H1 (cell line): Measurements from ENCODE around the gene JMJD7. TPM values are rescaled to one million over a fixed set of nuclear protein-coding genes. Genes with fewer than 3 reads are reported as not detected.

Experiments
- CTCF ChIA-PET: fragments of 300-600 bp; sonication (Branson Sonifier 250); formaldehyde crosslinking; loops from one replicate; lab custom pipeline; 2021; ENCODE audit not compliant: partially characterized antibody; lab: Charles Lee
- POLR2A ChIA-PET: fragments of 300-600 bp; sonication (Branson Sonifier 250); formaldehyde crosslinking; loops from one replicate; lab custom pipeline; 2021; ENCODE audit warnings: inconsistent platforms; ENCODE audit not compliant: partially characterized antibody; lab: Charles Lee
- DNase-seq, 2 experiments: peaks; one replicate each; pipeline versions ENCODE4 v3.0.0 to v3.0.0-alpha.2; 2010 to 2022; ENCODE audit warnings: low spot score in 2 of 2, low read depth in 1 of 2, mixed read lengths in 1 of 2
- FAIRE-seq: peaks from 2 replicates; lab custom pipeline; 2011; peaks lifted over from hg19 to GRCh38; lab: Jason Lieb, UNC
- H2AFZ ChIP-seq: 2 replicates; pipeline ENCODE4 v1.8.1; 2012; ENCODE audit warnings: low read length, inconsistent platforms
- H2AK5ac ChIP-seq: 2 replicates; pipeline ENCODE4 v1.6.1; 2013; ENCODE audit warnings: low read depth, low read length
- H2BK120ac ChIP-seq: replicated peaks from 2 replicates; pipeline ENCODE3; 2013; ENCODE audit warnings: low read depth, low read length, inconsistent platforms
- H2BK12ac ChIP-seq: 2 replicates; pipeline ENCODE4 v1.6.1; 2013; ENCODE audit warnings: low read depth, low read length
- H2BK15ac ChIP-seq: 2 replicates; pipeline ENCODE4 v1.6.1; 2013; ENCODE audit warnings: low read length
- H2BK20ac ChIP-seq: 2 replicates; pipeline ENCODE4 v1.6.1; 2013; ENCODE audit warnings: low read length
- H2BK5ac ChIP-seq: 2 replicates; pipeline ENCODE4 v1.6.1; 2013; ENCODE audit warnings: low read depth, low read length
- H3K14ac ChIP-seq: 2 replicates; pipeline ENCODE4 v1.6.1; 2013; ENCODE audit warnings: inconsistent platforms; ENCODE audit not compliant: insufficient read length
- H3K18ac ChIP-seq: 2 replicates; pipeline ENCODE4 v1.6.1; 2013; ENCODE audit warnings: low read length; ENCODE audit errors: extremely low read depth
- H3K23ac ChIP-seq: 2 replicates; pipeline ENCODE4 v1.6.1; 2013; ENCODE audit warnings: inconsistent platforms; ENCODE audit not compliant: insufficient read length
- H3K23me2 ChIP-seq: 2 replicates; pipeline ENCODE4 v1.6.1; 2013; ENCODE audit warnings: low read depth, low read length
- H3K27ac ChIP-seq: 2 replicates; pipeline ENCODE4 v1.6.1; 2011; ENCODE audit warnings: low read depth, low read length, inconsistent platforms
- H3K27me3 ChIP-seq, 4 experiments: replicated peaks in 1 of 4; 1 replicate in 1 of 4; 2 replicates in 3 of 4; pipeline versions ENCODE4 v1.6.1 to v1.8.1; 2011 to 2013; ENCODE audit warnings: low read length in 3 of 4, mild to moderate bottlenecking in 3 of 4, inconsistent platforms in 2 of 4, mixed read lengths in 2 of 4, moderate library complexity in 1 of 4; ENCODE audit not compliant: control insufficient read depth in 3 of 4, insufficient read depth in 3 of 4; ENCODE audit errors: extremely low read depth in 1 of 4
- H3K36me3 ChIP-seq, 4 experiments: 2 replicates each; pipeline versions ENCODE4 v1.6.1 to v1.8.1; 2011 to 2013; ENCODE audit warnings: mild to moderate bottlenecking in 4 of 4, low read length in 3 of 4, moderate library complexity in 2 of 4, control low read depth in 1 of 4, inconsistent platforms in 1 of 4; ENCODE audit not compliant: insufficient read depth in 4 of 4, control insufficient read depth in 2 of 4
- H3K4ac ChIP-seq: replicated peaks from 2 replicates; pipeline ENCODE3; 2013; ENCODE audit warnings: low read length, low read depth, mixed read lengths, inconsistent platforms; ENCODE audit not compliant: insufficient read length
- H3K4me1 ChIP-seq, 4 experiments: replicated peaks in 1 of 4; 1 replicate in 1 of 4; 2 replicates in 3 of 4; pipeline versions ENCODE4 v1.6.1 to v1.8.1; 2011 to 2013; ENCODE audit warnings: low read length in 3 of 4, inconsistent platforms in 2 of 4, mixed read lengths in 1 of 4; ENCODE audit not compliant: insufficient read depth in 4 of 4, control insufficient read depth in 3 of 4
- H3K4me2 ChIP-seq, 2 experiments: 2 replicates each; pipeline versions ENCODE4 v1.6.1 to v1.8.1; 2011 to 2013; ENCODE audit warnings: low read depth in 2 of 2, low read length in 2 of 2, control low read depth in 1 of 2, inconsistent platforms in 1 of 2, mild to moderate bottlenecking in 1 of 2; ENCODE audit not compliant: insufficient read depth in 1 of 2
- H3K4me3 ChIP-seq, 4 experiments: fragments of 200-600, 300-600 bp in 1 of 4; sonication (generic), shearing (Covaris generic), sonication (Bioruptor Twin) in 1 of 4; 2 replicates each; pipeline versions ENCODE4 v1.5.1 to v1.8.1; 2011 to 2016; ENCODE audit warnings: low read length in 4 of 4, low read depth in 3 of 4, control low read depth in 2 of 4, inconsistent platforms in 2 of 4, mild to moderate bottlenecking in 2 of 4, mixed read lengths in 1 of 4, moderate library complexity in 1 of 4; ENCODE audit not compliant: insufficient read depth in 2 of 4; ENCODE audit errors: extremely low read depth in 1 of 4
- H3K56ac ChIP-seq: replicated peaks from 2 replicates; pipeline ENCODE3; 2013; ENCODE audit warnings: low read depth, mild to moderate bottlenecking, mixed read lengths, low read length, inconsistent platforms; ENCODE audit not compliant: insufficient read length
- H3K79me1 ChIP-seq: 2 replicates; pipeline ENCODE4 v1.6.1; 2013; ENCODE audit warnings: low read depth, low read length, control low read depth
- H3K79me2 ChIP-seq, 2 experiments: 2 replicates each; pipeline versions ENCODE4 v1.6.1 to v1.8.1; 2012 to 2013; ENCODE audit warnings: low read length in 2 of 2, mild to moderate bottlenecking in 2 of 2, inconsistent platforms in 1 of 2; ENCODE audit not compliant: insufficient read depth in 2 of 2, control insufficient read depth in 1 of 2
- H3K9ac ChIP-seq, 4 experiments: replicated peaks in 1 of 4; 1 replicate in 1 of 4; 2 replicates in 3 of 4; pipeline versions ENCODE4 v1.6.1 to v1.8.1; 2011 to 2013; ENCODE audit warnings: low read depth in 3 of 4, low read length in 3 of 4, control low read depth in 2 of 4, mild to moderate bottlenecking in 2 of 4, moderate library complexity in 2 of 4, inconsistent platforms in 1 of 4; ENCODE audit errors: extremely low read depth in 1 of 4
- H3K9me3 ChIP-seq, 2 experiments: 2 replicates each; pipeline versions ENCODE4 v1.6.1 to v1.8.1; 2012 to 2013; ENCODE audit warnings: mild to moderate bottlenecking in 2 of 2, moderate library complexity in 2 of 2, control low read depth in 1 of 2, inconsistent platforms in 1 of 2, low read depth in 1 of 2, low read length in 1 of 2, mixed read lengths in 1 of 2; ENCODE audit not compliant: insufficient read depth in 2 of 2
- H4K20me1 ChIP-seq, 2 experiments: replicated peaks in 1 of 2; 2 replicates each; pipeline versions ENCODE3 to v1.8.1; 2011 to 2013; ENCODE audit warnings: inconsistent platforms in 2 of 2, low read length in 2 of 2, mild to moderate bottlenecking in 1 of 2; ENCODE audit not compliant: insufficient read depth in 2 of 2, control insufficient read depth in 1 of 2
- H4K5ac ChIP-seq: 2 replicates; pipeline ENCODE4 v1.6.1; 2013; ENCODE audit warnings: low read length, low read depth, mixed read lengths, inconsistent platforms; ENCODE audit not compliant: insufficient read length
- H4K8ac ChIP-seq: 2 replicates; pipeline ENCODE4 v1.8.0; 2013; ENCODE audit warnings: mild to moderate bottlenecking, moderate library complexity, low read length, inconsistent platforms; ENCODE audit not compliant: insufficient read depth; ENCODE audit errors: extremely low read depth
- H4K91ac ChIP-seq: replicated peaks from 2 replicates; pipeline ENCODE3; 2013; ENCODE audit warnings: low read length, mixed read lengths, inconsistent platforms; ENCODE audit not compliant: insufficient read length
- BCL11A ChIP-seq, 2 experiments: IDR thresholded peaks; one replicate each; pipeline ENCODE4 v1.6.1; 2011; ENCODE audit warnings: low read depth in 2 of 2, low read length in 2 of 2, mild to moderate bottlenecking in 2 of 2
- EZH2 ChIP-seq: fragments of 200-600 bp; sonication (generic); IDR thresholded peaks from 2 replicates; pipeline ENCODE4 v1.7.1; 2012; ENCODE audit warnings: low read depth, mild to moderate bottlenecking, moderate library complexity, low read length, inconsistent platforms; ENCODE audit not compliant: severe bottlenecking
- GABPA ChIP-seq: IDR thresholded peaks from 2 replicates; pipeline ENCODE4 v1.6.1; 2011; ENCODE audit warnings: mild to moderate bottlenecking, low read length, moderate library complexity, borderline replicate concordance; ENCODE audit not compliant: insufficient read depth
- KDM4A ChIP-seq: IDR thresholded peaks from one replicate; pipeline ENCODE4 v1.7.1; 2012; ENCODE audit warnings: low read depth, mild to moderate bottlenecking, moderate library complexity, low read length, inconsistent platforms; ENCODE audit not compliant: severe bottlenecking
- PHF8 ChIP-seq: fragments of 200-600 bp; sonication (generic); conservative IDR thresholded peaks from 2 replicates; pipeline ENCODE4 v1.7.1; 2012; ENCODE audit warnings: low read depth, mild to moderate bottlenecking, inconsistent platforms, low read length, moderate library complexity
- POLR2A ChIP-seq, 2 experiments: IDR thresholded peaks; 1 replicate in 1 of 2; 2 replicates in 1 of 2; pipeline ENCODE4 v1.6.1; 2011; ENCODE audit warnings: low read depth in 2 of 2, low read length in 2 of 2, mild to moderate bottlenecking in 2 of 2; ENCODE audit errors: control extremely low read depth in 1 of 2
- RXRA ChIP-seq: IDR thresholded peaks from 2 replicates; pipeline ENCODE4 v1.6.1; 2011; ENCODE audit warnings: low read depth, mild to moderate bottlenecking, low read length, moderate library complexity; ENCODE audit not compliant: insufficient read depth
- SAP30 ChIP-seq: fragments of 300-600 bp; sonication (generic); IDR thresholded peaks from 2 replicates; pipeline ENCODE4 v1.7.1; 2012; ENCODE audit warnings: low read length, moderate library complexity, mild to moderate bottlenecking, inconsistent platforms; ENCODE audit not compliant: insufficient read depth, insufficient replicate concordance
- SRF ChIP-seq: IDR thresholded peaks from 2 replicates; pipeline ENCODE4 v1.6.1; 2011; ENCODE audit warnings: mild to moderate bottlenecking, low read depth, low read length, moderate library complexity
- TBP ChIP-seq: IDR thresholded peaks from 2 replicates; pipeline ENCODE4 v1.6.1; 2011; ENCODE audit warnings: low read depth, low read length, improper control_type of control experiment
- WGBS, 2 experiments: shearing (Covaris generic) in 1 of 2; methylation state at CpG; one replicate each; pipeline versions ENCODE4 v1.1.6 to v1.1.7; 2013 to 2015; ENCODE audit warnings: low lambda C conversion rate in 2 of 2, mixed read lengths in 2 of 2, inconsistent platforms in 1 of 2, low coverage in 1 of 2, missing lambda C conversion rate in 1 of 2; ENCODE audit not compliant: insufficient replicate concordance in 2 of 2, insufficient coverage in 1 of 2, insufficient read length in 1 of 2; ENCODE audit errors: extremely low coverage in 1 of 2, missing lambda C conversion rate in 1 of 2; 5-methylcytosine and 5-hydroxymethylcytosine counted together
- polyA plus RNA-seq, 7 experiments: library from polyadenylated mRNA; depleted of rRNA in 3 of 7; stranded (reverse) in 5 of 7; unstranded in 2 of 7; fragments of >200 nt in 5 of 7; fragments of 200-250 nt in 2 of 7; gene quantifications; 1 replicate in 5 of 7; 2 replicates in 1 of 7; 4 replicates in 1 of 7; pipeline versions ENCODE4 v1.2.1 to v1.2.3, GENCODE V29; 2011 to 2013; ENCODE audit warnings: missing spikeins in 2 of 7, mixed read lengths in 2 of 7
- total RNA-seq: library from RNA; stranded (reverse); fragmentation: NEBNext Ultra II Directional; extraction: Animal tissue kit (Norgen Biotek cat#: 25700); gene quantifications from 2 replicates; pipeline ENCODE4 v1.2.1, GENCODE V29; 2021
- TF ChIP-seq, protein P1 (sequence below): IDR thresholded peaks from 2 replicates; pipeline ENCODE4 v1.6.1; 2012; ENCODE audit warnings: low read length, inconsistent platforms
- TF ChIP-seq, protein P2 (sequence below): IDR thresholded peaks from 2 replicates; pipeline ENCODE4 v1.6.1; 2012; ENCODE audit warnings: inconsistent platforms

The JMJD7 gene
- total and polyA plus RNA-seq, 2 of the 8 experiments (the other 6 are each of a cell fraction or from before 2014, with no cell fraction given), result 15.0 to 20.0 TPM

- no peak overlapping the region for H3K4me2 ChIP-seq
- no peak overlapping the region for H2BK12ac ChIP-seq
- H3K36me3 ChIP-seq, result no peaks in the 10 kb centered on the region
- H3K9ac ChIP-seq, result no peak overlapping the region
- no peak overlapping the region for H3K23ac ChIP-seq
- FAIRE-seq, result no peak
- no peak overlapping the region for H4K8ac ChIP-seq
- DNase-seq, result no peak
- H3K27me3 ChIP-seq, result no peaks in the 10 kb centered on the region; a peak in 1 of 7 replicates
- 92% methylated on average over 9 of the region's 9 CpGs; no CpG with 5 or more reads in 1 of the 2 experiments for WGBS, 2 experiments
- H2BK15ac ChIP-seq, result no peak overlapping the region
- H3K14ac ChIP-seq, result no peak overlapping the region
- no peak overlapping the region for H2AFZ ChIP-seq
- no peak overlapping the region for H2BK20ac ChIP-seq
- ChIA-PET CTCF (interaction anchor here (0.8 to 5.5 kb wide), 16 partner anchors 8 to 84 kb away, joined by 3 to 49 read pairs (median 6); partner anchors contain the start of genes MAPKBP1 and PLA2G4B), POLR2A (interaction anchor here (1.0 to 1.1 kb wide), 2 partner anchors 29 kb away, joined by 3 read pairs; no protein-coding TSS in a partner anchor)
- H3K23me2 ChIP-seq, result no peaks in the 10 kb centered on the region
- H3K18ac ChIP-seq, result no peak overlapping the region
- H2BK5ac ChIP-seq, result no peak overlapping the region
- H3K56ac ChIP-seq, result no peak overlapping the region
- H4K91ac ChIP-seq, result no peak overlapping the region
- peak overlapping the region; percentile 78 for H3K4ac ChIP-seq
- no peaks in the 10 kb centered on the region for H3K79me2 ChIP-seq
- H4K5ac ChIP-seq, result no peak overlapping the region
- H3K9me3 ChIP-seq, result no peaks in the 10 kb centered on the region
- H3K79me1 ChIP-seq, result no peaks in the 10 kb centered on the region
- H3K4me1 ChIP-seq, result peaks cover 0 to 11% (median 2%) of the 10 kb centered on the region in 4 experiments; a peak in 3 of 7 replicates
- no peak overlapping the region for H3K4me3 ChIP-seq
- H2BK120ac ChIP-seq, result no peak overlapping the region
- no peak overlapping the region for H3K27ac ChIP-seq
- H4K20me1 ChIP-seq, result no peaks in the 10 kb centered on the region
- H2AK5ac ChIP-seq, result no peak overlapping the region
- no peak for TF ChIP-seq TBP
- no peak for TF ChIP-seq POLR2A (IDR thresholded peaks at IDR 0.05; ENCODE audit: control extremely low read depth in 1 of 2, low read depth in 2 of 2, low read length in 2 of 2)
- TF ChIP-seq, protein P1, sequence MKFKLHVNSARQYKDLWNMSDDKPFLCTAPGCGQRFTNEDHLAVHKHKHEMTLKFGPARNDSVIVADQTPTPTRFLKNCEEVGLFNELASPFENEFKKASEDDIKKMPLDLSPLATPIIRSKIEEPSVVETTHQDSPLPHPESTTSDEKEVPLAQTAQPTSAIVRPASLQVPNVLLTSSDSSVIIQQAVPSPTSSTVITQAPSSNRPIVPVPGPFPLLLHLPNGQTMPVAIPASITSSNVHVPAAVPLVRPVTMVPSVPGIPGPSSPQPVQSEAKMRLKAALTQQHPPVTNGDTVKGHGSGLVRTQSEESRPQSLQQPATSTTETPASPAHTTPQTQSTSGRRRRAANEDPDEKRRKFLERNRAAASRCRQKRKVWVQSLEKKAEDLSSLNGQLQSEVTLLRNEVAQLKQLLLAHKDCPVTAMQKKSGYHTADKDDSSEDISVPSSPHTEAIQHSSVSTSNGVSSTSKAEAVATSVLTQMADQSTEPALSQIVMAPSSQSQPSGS, result no peak
- TF ChIP-seq SRF, result no peak
- no peak for TF ChIP-seq EZH2
- no peak for TF ChIP-seq KDM4A
- TF ChIP-seq SAP30, result no peak
- TF ChIP-seq RXRA, result no peak
- no peak for TF ChIP-seq BCL11A (IDR thresholded peaks at IDR 0.05; ENCODE audit: low read depth in 2 of 2, low read length in 2 of 2)
- TF ChIP-seq PHF8, result no peak
- TF ChIP-seq, protein P2, sequence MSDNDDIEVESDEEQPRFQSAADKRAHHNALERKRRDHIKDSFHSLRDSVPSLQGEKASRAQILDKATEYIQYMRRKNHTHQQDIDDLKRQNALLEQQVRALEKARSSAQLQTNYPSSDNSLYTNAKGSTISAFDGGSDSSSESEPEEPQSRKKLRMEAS, result no peak
- TF ChIP-seq GABPA, result no peak
Measured at GRCh38 chr15:41857316-41857715, 29.4 kb downstream of the JMJD7 start.
